HEK293 (cell line): ENCODE results near the gene PLCB3.

ENCODE experiments used
- CTCF ChIA-PET: fragments of 350-600 bp; formaldehyde crosslinking; extraction: SDS; loops from one replicate; lab custom pipeline; 2021; ENCODE audit warnings: antibody characterized with exemption; lab: Yijun Ruan, JAX
- POLR2A ChIA-PET: fragments of 300-600 bp; formaldehyde crosslinking; extraction: SDS; loops from one replicate; lab custom pipeline; 2020; ENCODE audit warnings: antibody characterized with exemption, inconsistent platforms; lab: Yijun Ruan, JAX
- H3K27ac ChIP-seq: fragments of 200-500 bp; sonication (Bioruptor generic); 2 replicates; pipeline ENCODE4 v1.5.1; 2014; ENCODE audit warnings: low read depth, low read length, control low read depth, inconsistent platforms; ENCODE audit errors: extremely low read depth
- H3K36me3 ChIP-seq, 2 experiments: fragments of 200-500 bp in 1 of 2; sonication (Bioruptor generic) in 1 of 2; 1 replicate in 1 of 2; 2 replicates in 1 of 2; pipeline ENCODE4 v1.5.1; 2014 to 2017; ENCODE audit warnings: inconsistent platforms in 2 of 2, low read length in 2 of 2; ENCODE audit not compliant: control insufficient read depth in 2 of 2, insufficient read depth in 1 of 2
- H3K4me1 ChIP-seq: fragments of 200-500 bp; sonication (Bioruptor generic); 2 replicates; pipeline ENCODE4 v1.5.1; 2014; ENCODE audit warnings: mild to moderate bottlenecking, low read length, inconsistent platforms; ENCODE audit not compliant: control insufficient read depth, insufficient read depth
- H3K4me3 ChIP-seq: 2 replicates; pipeline ENCODE4 v1.5.1; 2011; ENCODE audit warnings: low read depth, mild to moderate bottlenecking, control low read depth, low read length, moderate library complexity
- H3K9me3 ChIP-seq: fragments of 200-500 bp; sonication (Bioruptor generic); 2 replicates; pipeline ENCODE4 v1.5.1; 2014; ENCODE audit warnings: low read depth, low read length, inconsistent platforms; ENCODE audit not compliant: control insufficient read depth, insufficient read depth
- MEIS1 ChIP-seq: sonication (generic); formaldehyde crosslinking; IDR thresholded peaks from 2 replicates; pipeline ENCODE4 v1.8.1; 2022; ENCODE audit warnings: missing genetic modification reagents, mild to moderate bottlenecking, borderline replicate concordance
- SP2 ChIP-seq: fragments of 450-650 bp; formaldehyde crosslinking; IDR thresholded peaks from 2 replicates; pipeline ENCODE4 v1.5.1; 2016; ENCODE audit warnings: missing biosample characterization, missing genetic modification characterization
- ZNF121 ChIP-seq: fragments of 450-650 bp; formaldehyde crosslinking; IDR thresholded peaks from 2 replicates; pipeline ENCODE4 v1.5.1; 2016; ENCODE audit warnings: missing biosample characterization, missing genetic modification characterization
- ZNF157 ChIP-seq: fragments of 450-650 bp; formaldehyde crosslinking; IDR thresholded peaks from 2 replicates; pipeline ENCODE4 v1.5.1; 2016; ENCODE audit warnings: missing biosample characterization, missing genetic modification characterization
- ZNF16 ChIP-seq: fragments of 450-650 bp; formaldehyde crosslinking; IDR thresholded peaks from 2 replicates; pipeline ENCODE4 v1.5.1; 2016; ENCODE audit warnings: low read depth, missing biosample characterization, missing genetic modification characterization
- ZNF19 ChIP-seq: fragments of 450-650 bp; formaldehyde crosslinking; IDR thresholded peaks from 2 replicates; pipeline ENCODE4; 2016; ENCODE audit warnings: missing biosample characterization, missing genetic modification characterization, low read depth
- ZNF223 ChIP-seq: fragments of 450-650 bp; formaldehyde crosslinking; IDR thresholded peaks from 2 replicates; pipeline ENCODE4 v1.5.1; 2016; ENCODE audit warnings: missing biosample characterization, missing genetic modification characterization
- ZNF302 ChIP-seq: fragments of 450-650 bp; formaldehyde crosslinking; IDR thresholded peaks from 2 replicates; pipeline ENCODE4 v1.5.1; 2016; ENCODE audit warnings: missing biosample characterization, missing genetic modification characterization, low read depth
- ZNF335 ChIP-seq: fragments of 450-650 bp; formaldehyde crosslinking; conservative IDR thresholded peaks from 2 replicates; pipeline ENCODE4 v1.5.1; 2016; ENCODE audit warnings: missing biosample characterization, missing genetic modification characterization
- ZNF404 ChIP-seq: fragments of 450-650 bp; formaldehyde crosslinking; IDR thresholded peaks from 2 replicates; pipeline ENCODE4 v1.5.1; 2017; ENCODE audit warnings: missing biosample characterization, missing genetic modification characterization
- ZNF501 ChIP-seq: fragments of 450-650 bp; formaldehyde crosslinking; IDR thresholded peaks from 2 replicates; pipeline ENCODE4 v1.5.1; 2016; ENCODE audit warnings: missing biosample characterization, missing genetic modification characterization
- ZNF555 ChIP-seq: fragments of 450-650 bp; formaldehyde crosslinking; conservative IDR thresholded peaks from 2 replicates; pipeline ENCODE4 v1.5.1; 2017; ENCODE audit warnings: missing biosample characterization, mild to moderate bottlenecking, missing genetic modification characterization, inconsistent platforms
- ZNF621 ChIP-seq: fragments of 450-650 bp; formaldehyde crosslinking; IDR thresholded peaks from 2 replicates; pipeline ENCODE4 v1.5.1; 2017; ENCODE audit warnings: missing biosample characterization, missing genetic modification characterization
- ZNF654 ChIP-seq: fragments of 450-650 bp; formaldehyde crosslinking; IDR thresholded peaks from 2 replicates; pipeline ENCODE4 v1.5.1; 2016; ENCODE audit warnings: low read depth, missing biosample characterization, missing genetic modification characterization
- ZNF670 ChIP-seq: fragments of 450-650 bp; formaldehyde crosslinking; IDR thresholded peaks from 2 replicates; pipeline ENCODE4 v1.5.1; 2016; ENCODE audit warnings: missing biosample characterization, missing genetic modification characterization, low read depth
- ZNF843 ChIP-seq: fragments of 450-650 bp; formaldehyde crosslinking; IDR thresholded peaks from 2 replicates; pipeline ENCODE4 v1.5.1; 2016; ENCODE audit warnings: missing biosample characterization, missing genetic modification characterization
- ZXDB ChIP-seq: fragments of 450-650 bp; formaldehyde crosslinking; IDR thresholded peaks from 2 replicates; pipeline ENCODE4 v1.5.1; 2016; ENCODE audit warnings: missing biosample characterization, missing genetic modification characterization
- TF ChIP-seq, protein P1 (sequence below): fragments of 450-650 bp; formaldehyde crosslinking; IDR thresholded peaks from 2 replicates; pipeline ENCODE4 v1.5.1; 2016; ENCODE audit warnings: missing biosample characterization, missing genetic modification characterization
- TF ChIP-seq, protein P2 (sequence below): fragments of 450-650 bp; formaldehyde crosslinking; IDR thresholded peaks from 2 replicates; pipeline ENCODE4; 2016; ENCODE audit warnings: missing biosample characterization, missing genetic modification characterization
- TF ChIP-seq, protein P3 (sequence below): IDR thresholded peaks from 2 replicates; pipeline ENCODE4 v1.6.1; 2011; ENCODE audit warnings: mild to moderate bottlenecking, low read depth, low read length, borderline replicate concordance

PLCB3 gene

DNA sequence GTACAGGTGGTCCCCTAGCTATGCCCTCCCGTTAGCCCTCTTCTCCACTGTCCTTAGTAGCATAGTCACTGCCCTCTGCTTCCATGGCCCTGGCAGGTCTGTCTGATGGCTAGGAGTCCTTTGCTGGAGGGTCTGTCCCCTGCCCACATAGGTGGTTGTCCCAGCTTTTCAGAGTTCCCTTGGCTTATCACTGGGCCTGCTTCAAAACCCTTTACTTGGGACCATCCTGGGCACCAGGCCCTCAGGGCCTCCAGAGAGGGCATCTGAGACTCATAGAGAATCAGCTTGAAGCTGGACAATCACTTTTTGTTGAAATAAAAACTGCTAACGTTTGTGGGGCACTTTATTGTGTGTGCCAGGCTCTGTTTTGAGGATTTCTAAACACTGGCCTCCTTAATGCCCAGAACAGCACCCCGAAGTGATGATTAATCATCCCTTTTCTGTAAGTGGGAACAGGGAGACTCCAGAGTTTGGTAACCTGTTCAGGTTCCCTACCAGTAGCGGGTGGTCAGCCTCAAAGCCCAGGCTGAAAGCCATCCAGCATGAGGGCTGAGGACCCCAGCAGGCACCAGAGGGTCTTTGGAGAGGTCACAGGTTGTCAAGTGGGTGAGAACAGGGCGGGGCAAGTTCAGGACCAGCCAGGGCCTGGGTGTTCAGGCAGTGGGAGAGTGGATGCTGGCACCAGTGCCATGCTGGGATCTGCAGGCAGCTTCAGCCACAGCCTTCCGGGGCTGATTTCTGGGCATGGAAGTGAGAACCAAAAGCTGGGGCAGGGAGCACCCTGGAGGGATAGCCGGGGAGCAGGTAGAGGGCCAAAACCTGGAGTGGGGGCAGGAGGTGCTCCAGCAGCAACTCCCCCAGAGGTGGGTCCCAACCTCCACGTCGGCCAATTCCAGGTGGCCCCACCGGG, 39.3 kb downstream of the PLCB3 start:
- Histone ChIP-seq H3K4me1 (no peaks in the 10 kb centered on the region), H3K27ac (no peak overlapping the region), H3K36me3 (peaks cover 0 to 24% of the 10 kb centered on the region in 2 experiments; a peak in 1 of 3 replicates), H3K4me3 (no peak overlapping the region), H3K9me3 (no peaks in the 10 kb centered on the region)
- ChIA-PET CTCF (interaction anchor here (1.1 to 1.7 kb wide), 4 partner anchors 11 to 64 kb away, joined by 3 to 11 read pairs (median 8); no protein-coding TSS in a partner anchor), POLR2A (interaction anchor here (0.6 kb wide), 1 partner anchor 669 kb away, joined by 4 read pairs; no protein-coding TSS in a partner anchor)
- TF ChIP-seq SP2 (tag by site-specific recombination) (peak; percentile 19; the same call in 1 of the 2 replicates), ZNF654 (tag by site-specific recombination) (no peak), ZNF843 (tag by site-specific recombination) (no peak), ZNF501 (no peak), ZNF670 (tag by site-specific recombination) (no peak)
- TF ChIP-seq, protein P1, sequence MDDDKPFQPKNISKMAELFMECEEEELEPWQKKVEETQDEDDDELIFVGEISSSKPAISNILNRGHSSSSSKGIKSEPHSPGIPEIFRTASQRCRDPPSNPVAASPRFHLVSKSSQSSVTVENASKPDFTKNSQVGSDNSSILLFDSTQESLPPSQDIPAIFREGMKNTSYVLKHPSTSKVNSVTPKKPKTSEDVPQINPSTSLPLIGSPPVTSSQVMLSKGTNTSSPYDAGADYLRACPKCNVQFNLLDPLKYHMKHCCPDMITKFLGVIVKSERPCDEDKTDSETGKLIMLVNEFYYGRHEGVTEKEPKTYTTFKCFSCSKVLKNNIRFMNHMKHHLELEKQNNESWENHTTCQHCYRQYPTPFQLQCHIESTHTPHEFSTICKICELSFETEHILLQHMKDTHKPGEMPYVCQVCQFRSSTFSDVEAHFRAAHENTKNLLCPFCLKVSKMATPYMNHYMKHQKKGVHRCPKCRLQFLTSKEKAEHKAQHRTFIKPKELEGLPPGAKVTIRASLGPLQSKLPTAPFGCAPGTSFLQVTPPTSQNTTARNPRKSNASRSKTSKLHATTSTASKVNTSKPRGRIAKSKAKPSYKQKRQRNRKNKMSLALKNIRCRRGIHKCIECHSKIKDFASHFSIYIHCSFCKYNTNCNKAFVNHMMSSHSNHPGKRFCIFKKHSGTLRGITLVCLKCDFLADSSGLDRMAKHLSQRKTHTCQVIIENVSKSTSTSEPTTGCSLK: no peak
- TF ChIP-seq, protein P2, sequence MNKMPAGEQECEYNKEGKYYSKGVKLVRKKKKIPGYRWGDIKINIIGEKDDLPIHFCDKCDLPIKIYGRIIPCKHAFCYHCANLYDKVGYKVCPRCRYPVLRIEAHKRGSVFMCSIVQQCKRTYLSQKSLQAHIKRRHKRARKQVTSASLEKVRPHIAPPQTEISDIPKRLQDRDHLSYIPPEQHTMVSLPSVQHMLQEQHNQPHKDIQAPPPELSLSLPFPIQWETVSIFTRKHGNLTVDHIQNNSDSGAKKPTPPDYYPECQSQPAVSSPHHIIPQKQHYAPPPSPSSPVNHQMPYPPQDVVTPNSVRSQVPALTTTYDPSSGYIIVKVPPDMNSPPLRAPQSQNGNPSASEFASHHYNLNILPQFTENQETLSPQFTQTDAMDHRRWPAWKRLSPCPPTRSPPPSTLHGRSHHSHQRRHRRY (tag by site-specific recombination): no peak
- TF ChIP-seq, all 188 proteins: peak for 1

DNA sequence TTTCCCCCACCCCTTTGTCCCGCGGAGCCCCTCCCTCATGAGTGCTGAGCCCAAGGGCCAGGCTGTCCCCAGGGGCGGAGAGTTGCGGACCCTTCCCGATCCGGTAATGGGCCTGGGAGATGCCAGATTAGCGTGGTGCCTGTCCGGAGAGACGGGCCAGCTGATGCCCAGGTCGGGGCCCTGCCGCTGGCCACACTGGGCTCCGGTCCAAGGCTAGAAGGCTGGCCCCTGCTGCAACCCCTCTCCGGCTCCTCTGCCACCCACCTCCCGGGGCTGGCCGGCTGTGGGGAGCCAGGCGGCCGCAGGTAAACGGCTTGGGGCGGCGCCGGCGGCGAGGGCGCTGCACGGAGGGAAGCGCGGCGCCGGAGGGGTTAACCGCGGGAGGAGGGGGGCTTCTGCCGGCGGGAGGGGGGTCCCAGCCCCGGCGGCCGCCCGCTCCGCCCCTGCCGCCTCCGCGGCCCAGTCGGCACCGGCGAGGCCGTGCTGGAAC, 40.0 kb downstream of the PLCB3 start, which contains the start of gene KCNK4:
TSS of gene KCNK4 (plus strand) at position 41 of the 490 bp plus-strand sequence. CDS start 1,717 bp downstream, outside the sequence.
- Histone ChIP-seq H3K36me3 (peaks cover 0 to 24% of the 10 kb centered on the region in 2 experiments; a peak in 1 of 3 replicates), H3K27ac (no peak within 1 kb of the TSS; the same call in 1 of the 2 replicates), H3K4me1 (no peaks in the 10 kb centered on the region), H3K9me3 (no peaks in the 10 kb centered on the region)
- POLR2A ChIA-PET: no interaction called here
- TF ChIP-seq MEIS1 (CRISPR knock-in tag) (no peak), ZNF335 (tag by site-specific recombination) (no peak), ZNF621 (tag by site-specific recombination) (no peak), ZNF19 (tag by site-specific recombination) (no peak), ZXDB (tag by site-specific recombination) (no peak), ZNF16 (no peak), ZNF555 (tag by site-specific recombination) (no peak), ZNF302 (tag by site-specific recombination) (no peak), ZNF404 (no peak), ZNF223 (no peak), ZNF157 (tag by site-specific recombination) (no peak), ZNF121 (tag by site-specific recombination) (no peak)
- TF ChIP-seq, protein P3, sequence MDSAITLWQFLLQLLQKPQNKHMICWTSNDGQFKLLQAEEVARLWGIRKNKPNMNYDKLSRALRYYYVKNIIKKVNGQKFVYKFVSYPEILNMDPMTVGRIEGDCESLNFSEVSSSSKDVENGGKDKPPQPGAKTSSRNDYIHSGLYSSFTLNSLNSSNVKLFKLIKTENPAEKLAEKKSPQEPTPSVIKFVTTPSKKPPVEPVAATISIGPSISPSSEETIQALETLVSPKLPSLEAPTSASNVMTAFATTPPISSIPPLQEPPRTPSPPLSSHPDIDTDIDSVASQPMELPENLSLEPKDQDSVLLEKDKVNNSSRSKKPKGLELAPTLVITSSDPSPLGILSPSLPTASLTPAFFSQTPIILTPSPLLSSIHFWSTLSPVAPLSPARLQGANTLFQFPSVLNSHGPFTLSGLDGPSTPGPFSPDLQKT: no peak
- TF ChIP-seq, protein P1: no peak
- TF ChIP-seq, all 188 proteins: peak for 0
- peak within 1 kb of the TSS; percentile 25 for H3K4me3 ChIP-seq
- CTCF ChIA-PET: no interaction called here
